DMS153 (cell line): Measurements from ENCODE around the gene ZNF692.

ENCODE experiments used
- DNase-seq: peaks from one replicate; lab custom pipeline; 2025; lab: John Stamatoyannopoulos, UW

The ZNF692 gene

GRCh38 chr1:248825136-248825535, 33.7 kb downstream of the ZNF692 start:
- DNase-seq: no peak

DNA sequence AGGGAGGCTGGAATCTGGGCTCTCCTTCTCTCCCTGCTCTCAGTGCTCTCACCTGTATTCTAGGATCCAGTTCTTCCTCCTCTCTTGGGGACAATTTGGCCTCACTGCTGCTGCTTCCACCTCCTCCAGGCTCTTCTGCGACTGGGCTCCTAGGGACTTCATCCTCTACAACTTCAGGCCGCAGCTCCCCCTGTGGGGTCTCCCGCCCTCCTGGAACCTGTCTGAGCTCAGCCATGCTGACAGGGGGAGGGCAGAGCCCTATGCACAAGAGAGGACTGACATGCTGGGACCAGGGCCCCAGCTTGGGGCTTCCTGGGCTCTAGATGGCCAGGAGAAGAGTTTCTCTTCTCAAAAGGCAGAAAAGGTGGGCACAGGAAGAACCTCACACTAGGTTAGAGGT, 34.2 kb downstream of the ZNF692 start:
- no peak for DNase-seq

DNA sequence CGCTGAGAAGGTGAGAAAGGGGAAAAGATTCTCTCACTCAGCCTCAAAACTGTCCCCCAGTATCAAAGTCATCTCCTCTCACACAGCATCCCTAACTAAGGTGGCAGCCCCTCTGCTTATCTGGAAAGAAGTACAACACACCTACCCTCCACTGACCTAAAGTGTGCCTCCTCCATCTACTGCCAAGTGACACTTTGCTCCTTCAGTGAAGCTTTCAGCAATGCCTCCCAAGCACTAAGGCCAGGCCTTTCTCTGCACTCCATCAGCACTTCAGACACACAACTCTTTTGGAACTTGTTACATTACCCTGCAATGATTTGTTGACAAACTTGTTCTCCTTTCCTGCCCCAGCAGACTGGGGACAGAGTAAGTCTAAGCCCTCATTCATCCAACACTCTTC, 34.6 kb downstream of the ZNF692 start:
- no peak for DNase-seq

- no peak for DNase-seq
Measured at GRCh38 chr1:248823517-248824001, 35.3 kb downstream of the ZNF692 start.

GRCh38 chr1:248822148-248823032, 36.5 kb downstream of the ZNF692 start:
- no peak for DNase-seq

DNA sequence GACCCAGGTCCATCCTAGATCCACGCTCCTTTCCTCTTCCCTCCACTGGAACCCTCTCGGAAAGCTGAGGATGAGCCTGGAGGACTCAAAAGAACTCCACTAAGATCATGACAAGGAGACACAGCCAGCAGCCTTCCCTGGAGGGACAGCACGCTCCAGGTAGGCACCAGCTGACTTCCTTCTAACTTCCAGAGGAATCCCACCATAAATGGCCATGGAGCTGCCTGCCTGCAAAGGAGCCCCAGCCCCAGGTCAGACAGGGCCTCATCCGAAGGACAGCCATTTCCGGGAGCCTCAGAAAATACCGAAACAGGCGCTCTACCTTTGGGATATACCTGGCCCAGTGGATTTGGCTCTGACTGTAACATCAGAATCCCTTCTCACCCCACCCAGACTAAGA, 37.2 kb downstream of the ZNF692 start:
- DNase-seq: no peak

- no peak for DNase-seq
Measured at GRCh38 chr1:248821101-248821500, 37.8 kb downstream of the ZNF692 start.

DNA sequence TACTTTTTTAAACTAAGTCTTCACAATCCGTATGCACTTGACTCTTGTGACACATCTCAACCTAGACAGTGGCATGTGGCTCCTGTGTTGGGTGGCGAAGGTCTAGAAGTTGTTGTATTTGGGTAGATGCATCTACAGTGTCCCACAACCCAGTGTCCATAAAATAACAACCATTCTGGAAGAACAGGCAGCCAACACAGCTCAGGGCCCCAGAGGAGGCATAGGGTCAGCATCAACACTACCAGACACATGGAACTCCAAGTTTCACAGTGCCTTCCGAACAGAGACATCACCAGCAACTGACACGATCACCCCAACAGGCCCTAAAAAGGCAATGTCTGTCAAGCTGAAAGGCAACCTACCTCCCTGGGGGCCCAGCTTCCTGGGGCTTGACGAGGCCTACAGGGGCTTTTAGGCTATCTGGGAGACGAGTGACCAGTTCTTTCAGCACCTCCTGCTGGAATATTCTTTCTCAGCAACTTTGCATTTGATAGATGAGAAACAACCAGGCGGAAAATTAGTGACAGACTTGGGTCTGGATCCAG, 38.8 kb downstream of the ZNF692 start:
- DNase-seq: no peak

GRCh38 chr1:248818505-248819374, 40.1 kb downstream of the ZNF692 start:
- DNase-seq: no peak

- no peak for DNase-seq
Measured at GRCh38 chr1:248817065-248817464, 41.8 kb downstream of the ZNF692 start.

DNA sequence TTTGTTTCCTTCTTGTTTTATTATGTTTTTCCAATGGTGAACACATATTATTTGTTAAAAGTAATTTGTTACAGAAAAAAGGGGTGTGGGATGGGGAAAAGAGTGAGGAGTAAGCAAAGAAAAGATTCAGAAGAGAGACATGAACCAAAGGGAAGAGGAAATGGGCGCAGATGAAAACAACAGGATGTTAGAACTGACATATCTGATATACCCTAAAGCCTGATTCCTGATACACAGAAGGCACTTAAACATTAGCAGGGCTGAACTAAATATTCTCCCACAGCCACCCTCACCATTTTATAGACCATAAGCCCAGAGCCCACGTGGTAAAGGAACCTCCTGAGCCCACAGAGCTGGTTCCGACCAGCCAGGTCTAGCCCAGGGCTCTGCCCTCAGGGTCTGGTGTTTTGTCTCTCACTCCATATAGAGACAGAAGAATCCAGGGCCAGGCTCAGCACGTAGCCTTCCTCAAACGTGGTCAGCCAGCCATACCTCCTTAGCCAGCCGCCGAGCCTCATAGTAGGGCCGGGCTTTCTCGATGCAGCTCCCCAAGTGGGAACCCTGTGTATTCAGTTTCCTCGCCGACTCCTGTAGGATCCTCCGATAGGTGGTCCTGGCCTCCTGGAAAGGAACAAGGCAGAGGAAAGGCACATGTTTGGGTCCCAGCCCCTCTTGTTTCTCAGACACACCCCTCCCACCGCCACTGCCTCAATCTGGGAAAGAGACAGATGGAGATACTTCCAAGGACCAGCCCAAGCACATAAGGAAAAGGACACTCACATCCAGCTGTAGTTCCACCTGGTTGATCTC, 42.6 kb downstream of the ZNF692 start:
- DNase-seq: no peak

DNA sequence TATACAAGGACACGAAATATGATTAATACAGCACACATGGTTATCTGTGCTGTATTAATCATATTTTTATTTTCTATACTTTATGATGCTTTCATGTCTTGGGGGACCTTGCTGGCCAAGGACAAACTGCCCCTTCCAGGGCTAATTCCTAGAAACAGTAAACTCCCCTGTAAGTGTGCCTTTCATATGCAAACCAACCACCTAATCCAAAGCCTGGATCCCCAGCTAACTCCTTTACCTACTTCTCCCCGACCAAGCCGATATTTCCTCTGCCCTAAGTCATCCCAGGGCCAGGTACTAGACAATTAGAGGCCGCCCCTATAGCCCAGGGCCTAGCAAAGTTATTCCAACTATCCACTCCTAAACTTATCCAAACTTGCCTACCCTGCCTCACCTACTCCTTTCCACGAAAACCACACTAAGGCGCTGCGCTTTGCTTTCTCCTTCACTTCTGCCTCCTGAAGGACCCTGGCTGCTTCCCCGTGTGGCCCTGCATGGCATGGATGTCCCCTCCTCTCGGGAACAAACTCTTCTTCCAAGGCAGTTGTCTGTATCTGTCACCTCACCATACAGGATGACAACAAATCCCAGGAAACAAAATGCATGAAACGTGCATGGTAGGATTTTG, 43.4 kb downstream of the ZNF692 start:
- DNase-seq: no peak

DNA sequence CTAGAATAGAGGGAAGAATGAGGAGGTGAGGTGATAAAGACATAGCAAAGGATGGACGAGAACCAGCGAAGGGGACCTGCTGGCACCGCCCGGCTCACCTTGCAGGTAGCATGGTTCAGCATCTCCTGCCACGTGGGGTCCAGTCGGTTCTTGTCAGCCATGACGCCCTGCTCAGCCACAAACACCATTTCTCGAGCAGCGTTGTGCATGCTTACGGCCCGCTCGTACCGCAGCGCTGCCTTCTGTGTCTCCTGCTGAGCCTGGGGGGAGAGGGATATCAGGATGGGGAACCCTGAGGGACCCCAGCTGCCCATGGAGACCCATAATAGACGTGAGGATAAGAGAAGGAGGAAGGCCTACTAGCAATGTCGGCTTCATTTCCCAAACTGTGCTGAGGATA, 44.5 kb downstream of the ZNF692 start:
- no peak for DNase-seq

GRCh38 chr1:248813546-248813945, 45.3 kb downstream of the ZNF692 start:
- DNase-seq: no peak

GRCh38 chr1:248812736-248813425, 46.0 kb downstream of the ZNF692 start:
- no peak for DNase-seq

GRCh38 chr1:248811514-248812490, 47.1 kb downstream of the ZNF692 start:
- DNase-seq: no peak

DNA sequence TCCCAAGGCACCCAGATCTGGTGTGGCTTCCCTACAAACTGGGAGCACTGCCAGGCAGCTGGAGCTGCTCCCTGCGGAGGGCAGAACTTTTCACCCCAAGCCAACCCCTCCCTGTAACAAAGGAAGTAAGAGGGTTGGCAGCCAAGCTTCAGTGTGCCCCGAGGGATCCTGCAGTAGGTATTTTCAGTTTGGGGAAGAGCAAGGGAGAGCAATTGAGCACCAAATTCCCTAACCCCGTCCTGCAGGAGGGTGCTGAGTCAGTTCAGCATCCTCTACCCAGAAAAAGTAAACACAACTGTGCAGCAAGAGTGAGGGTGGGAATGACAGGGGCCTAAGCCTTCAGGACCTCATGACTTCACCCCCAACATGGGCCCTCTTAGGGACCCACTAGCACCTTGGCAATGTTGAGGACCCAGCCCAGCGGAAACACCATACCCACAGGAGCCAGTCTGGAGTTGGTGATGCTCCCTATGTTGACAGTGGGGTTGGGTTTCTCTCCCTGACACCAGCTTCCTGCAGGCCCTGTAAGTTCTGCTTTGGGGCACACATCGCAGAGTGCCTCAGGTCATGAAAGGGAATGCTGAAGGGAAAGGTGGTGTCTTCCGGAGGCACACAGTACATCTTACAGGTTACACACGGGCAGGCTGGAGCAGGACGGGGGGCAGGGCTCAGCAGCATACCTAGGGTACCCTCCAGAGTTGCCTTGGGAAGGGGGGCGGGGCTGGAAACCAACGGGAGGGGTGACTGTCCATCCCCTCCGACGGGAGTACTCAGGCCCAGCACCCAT, 48.0 kb downstream of the ZNF692 start:
- DNase-seq: no peak

- no peak for DNase-seq
Measured at GRCh38 chr1:248810000-248810726, 48.7 kb downstream of the ZNF692 start.
